Pancreas (tissue), 10 donors: ENCODE measurements around the gene FGF16. TPM values are rescaled to one million over a fixed set of nuclear protein-coding genes. Genes with fewer than 3 reads are reported as not detected.

Experiments used
- ATAC-seq, 4 donors: fragments of 200-7000 bp; cut with Tn5 transposase; one replicate each; pipeline versions ENCODE4 v1.8.0 to v1.9.1; 2020; ENCODE audit warnings: mild to moderate bottlenecking in 4 of 4, moderate library complexity in 4 of 4
- DNase-seq, 6 donors: peaks; one replicate each; pipeline ENCODE4 v3.0.0-alpha.2; 2020
- FAIRE-seq: peaks from 2 replicates; lab custom pipeline; 2012; peaks lifted over from hg19 to GRCh38; lab: Jason Lieb, UNC
- H3K27ac ChIP-seq, 4 donors: fragments of 200-600 bp; sonication (generic); 1 replicate in 3 of 4; 2 replicates in 1 of 4; pipeline versions ENCODE4 v1.5.0 to v1.8.0; 2020
- H3K27me3 ChIP-seq, 4 donors: fragments of 200-600 bp; one replicate each; pipeline ENCODE4 v1.8.0; 2021
- H3K36me3 ChIP-seq, 3 donors: fragments of 200-600 bp; sonication (generic) in 1 of 3; one replicate each; pipeline versions ENCODE4 v1.5.0 to v1.8.0; 2020 to 2021
- H3K4me1 ChIP-seq, 3 donors: fragments of 200-600 bp; one replicate each; pipeline ENCODE4 v1.8.0; 2021
- H3K4me3 ChIP-seq, 4 donors: fragments of 200-600 bp; sonication (generic) in 2 of 4; one replicate each; pipeline versions ENCODE4 v1.5.0 to v1.8.0; 2020 to 2021
- H3K9me3 ChIP-seq, 4 donors: fragments of 200-600 bp; one replicate each; pipeline ENCODE4 v1.8.0; 2021
- CTCF ChIP-seq, 4 donors: fragments of 200-600 bp; sonication (generic) in 3 of 4; IDR thresholded peaks; one replicate each; pipeline versions ENCODE4 v1.5.0 to v1.8.0; 2021; ENCODE audit warnings: antibody characterized with exemption in 4 of 4
- WGBS, 2 donors: extraction: QIAGEN DNeasy Blood & Tissue Kit; methylation state at CpG; one replicate each; pipeline ENCODE4 v1.1.7; 2013; 5-methylcytosine and 5-hydroxymethylcytosine counted together
- intact Hi-C, 3 donors: fragments of 100-400 bp; cut with DNase I; formaldehyde crosslinking; loops; one replicate each; pipeline versions ENCODE4 v1.11.1 to v1.14.2; 2022
- polyA plus RNA-seq, 2 donors: library from polyadenylated mRNA; stranded (reverse); fragments of 200-250 nt; gene quantifications; one replicate each; pipeline ENCODE4 v1.2.3, GENCODE V29; 2013
- total RNA-seq, 6 donors: library from RNA; stranded (reverse); fragmentation: NEBNext Ultra II Directional in 4 of 6; extraction: Animal tissue kit (Norgen Biotek cat#: 25700) in 4 of 6; gene quantifications; one replicate each; pipeline versions ENCODE4 v1.2.1 to v1.2.4, GENCODE V29; 2021 to 2023
- donor health status: healthy with polysubstance abuse.
- donor health status: DM: no; HTN: no; CAD: no; lungs with moderate emphysema.
- donor health status: DM: no; HTN: no; CAD: no.
- donor health status: control.
- donor health status: control.
- donor health status: Bipolar disorder and iron deficiency.
- donor health status: DM: yes; HTN: yes; CAD: no.
- donor health status: DM: no; HTN: no; CAD: no.
- donor health status: DM: no; HTN: no; CAD: no.
- donor health status: DM: yes; HTN: yes; CAD: no.

FGF16 gene
- total and polyA plus RNA-seq, 8 donors, result not detected

- TF ChIP-seq CTCF (IDR thresholded peaks at IDR 0.05), result no peak
- ATAC-seq (no peak), DNase-seq (no peak), FAIRE-seq (no peak)
- WGBS, 2 donors, result 76 to 94% methylated on average over 3 of the region's 3 CpGs
- H3K27me3 ChIP-seq, result peaks cover 0 to 4% (median 0%) of the 10 kb centered on the region in 4 donors
- intact Hi-C loops, result no loop called here
- no peaks in the 10 kb centered on the region for H3K4me1 ChIP-seq
- no peaks in the 10 kb centered on the region for H3K9me3 ChIP-seq
- H3K27ac ChIP-seq, result no peak overlapping the region
- no peak overlapping the region for H3K4me3 ChIP-seq
- no peaks in the 10 kb centered on the region for H3K36me3 ChIP-seq
Measured at GRCh38 chrX:77450415-77450814, 3.2 kb downstream of the FGF16 start.

GRCh38 chrX:77450996-77451395, 3.8 kb downstream of the FGF16 start:
- no peaks in the 10 kb centered on the region for H3K4me1 ChIP-seq
- no peak for TF ChIP-seq CTCF (IDR thresholded peaks at IDR 0.05)
- no peaks in the 10 kb centered on the region for H3K27me3 ChIP-seq
- H3K36me3 ChIP-seq, result no peaks in the 10 kb centered on the region
- intact Hi-C loops, result no loop called here
- 60 to 90% methylated on average over 1 of the region's 1 CpG for WGBS, 2 donors
- ATAC-seq (no peak), FAIRE-seq (no peak), DNase-seq (no peak)
- no peak overlapping the region for H3K27ac ChIP-seq
- no peaks in the 10 kb centered on the region for H3K9me3 ChIP-seq
- no peak overlapping the region for H3K4me3 ChIP-seq

- no peaks in the 10 kb centered on the region for H3K36me3 ChIP-seq
- no peak overlapping the region for H3K4me3 ChIP-seq
- no peaks in the 10 kb centered on the region for H3K9me3 ChIP-seq
- intact Hi-C loops, result no loop called here
- DNase-seq (no peak), ATAC-seq (no peak), FAIRE-seq (no peak)
- WGBS, 2 donors, result 52 to 68% methylated on average over 2 of the region's 2 CpGs
- TF ChIP-seq CTCF (IDR thresholded peaks at IDR 0.05), result no peak
- no peak overlapping the region for H3K27ac ChIP-seq
- peaks cover 0 to 5% (median 0%) of the 10 kb centered on the region in 4 donors for H3K27me3 ChIP-seq
- H3K4me1 ChIP-seq, result no peaks in the 10 kb centered on the region
Measured at GRCh38 chrX:77453190-77453589, 6.0 kb downstream of the FGF16 start.

GRCh38 chrX:77455437-77455836, 8.2 kb downstream of the FGF16 start:
- Histone ChIP-seq H3K4me3 (no peak overlapping the region), H3K9me3 (no peaks in the 10 kb centered on the region), H3K36me3 (no peaks in the 10 kb centered on the region), H3K4me1 (no peaks in the 10 kb centered on the region), H3K27me3 (peaks cover 0 to 5% (median 0%) of the 10 kb centered on the region in 4 donors), H3K27ac (no peak overlapping the region)
- ATAC-seq (no peak), DNase-seq (no peak), FAIRE-seq (no peak)
- WGBS, 2 donors, result 86 to 87% methylated on average over 2 of the region's 2 CpGs
- intact Hi-C loops, result no loop called here
- TF ChIP-seq CTCF (IDR thresholded peaks at IDR 0.05), result no peak

GRCh38 chrX:77484045-77484444, 36.9 kb downstream of the FGF16 start:
- H3K4me3 ChIP-seq, result no peak overlapping the region
- WGBS, 2 donors, result 55 to 62% methylated on average over 5 of the region's 5 CpGs
- no peaks in the 10 kb centered on the region for H3K9me3 ChIP-seq
- no peak for ATAC-seq
- intact Hi-C loops, result no loop called here
- no peaks in the 10 kb centered on the region for H3K36me3 ChIP-seq
- no peak for TF ChIP-seq CTCF (IDR thresholded peaks at IDR 0.05)
- no peak overlapping the region for H3K27ac ChIP-seq
- DNase-seq, result no peak
- H3K4me1 ChIP-seq, result no peaks in the 10 kb centered on the region
- FAIRE-seq, result no peak
- no peaks in the 10 kb centered on the region for H3K27me3 ChIP-seq
